ENCODE results near the gene NECAB3.

DNA sequence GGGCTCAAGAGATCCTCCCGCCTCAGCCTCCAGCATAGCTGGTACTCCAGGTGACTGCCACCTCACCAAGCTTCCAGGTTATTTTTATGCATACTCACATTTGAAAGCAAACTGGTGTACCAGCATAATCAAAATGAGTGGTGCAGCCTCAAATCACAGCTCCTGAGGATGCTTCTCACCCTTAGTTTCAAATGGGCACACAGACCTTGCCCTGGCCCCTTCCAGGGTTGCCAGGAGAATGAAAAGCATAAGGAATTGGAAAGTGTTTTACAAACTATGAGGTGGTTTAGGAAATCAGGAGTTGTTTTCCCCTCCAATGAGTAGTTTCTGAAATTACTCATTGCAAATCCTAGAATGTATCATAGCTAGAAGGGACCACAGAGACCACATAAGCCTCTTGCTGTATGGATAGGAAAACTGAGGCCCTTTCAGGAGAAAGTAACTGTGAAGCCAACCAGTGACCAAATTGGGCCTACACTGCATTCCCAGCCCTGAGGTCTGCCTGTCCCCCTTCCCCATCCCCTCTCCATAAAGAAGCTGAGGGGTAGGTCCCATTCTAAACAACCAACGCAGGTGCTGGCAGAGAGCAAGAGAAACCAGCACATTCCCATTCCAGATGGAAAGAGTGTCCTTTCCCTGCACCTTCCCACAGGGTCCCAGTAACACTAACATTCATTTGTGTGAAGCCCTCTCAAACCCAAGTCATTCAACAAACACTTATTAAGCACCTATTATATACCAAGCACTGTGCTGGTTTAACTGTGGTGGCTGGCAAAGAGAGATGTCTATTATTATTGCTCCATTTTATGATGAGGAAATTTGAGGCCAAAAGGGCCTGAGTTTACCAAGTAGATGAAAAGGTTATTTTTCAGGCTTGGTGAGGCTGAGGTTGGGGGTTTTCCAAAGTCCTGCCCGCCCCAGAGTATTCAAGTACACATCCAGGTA is 14.0 kb upstream of the NECAB3 start:
- TF ChIP-seq, protein P1, sequence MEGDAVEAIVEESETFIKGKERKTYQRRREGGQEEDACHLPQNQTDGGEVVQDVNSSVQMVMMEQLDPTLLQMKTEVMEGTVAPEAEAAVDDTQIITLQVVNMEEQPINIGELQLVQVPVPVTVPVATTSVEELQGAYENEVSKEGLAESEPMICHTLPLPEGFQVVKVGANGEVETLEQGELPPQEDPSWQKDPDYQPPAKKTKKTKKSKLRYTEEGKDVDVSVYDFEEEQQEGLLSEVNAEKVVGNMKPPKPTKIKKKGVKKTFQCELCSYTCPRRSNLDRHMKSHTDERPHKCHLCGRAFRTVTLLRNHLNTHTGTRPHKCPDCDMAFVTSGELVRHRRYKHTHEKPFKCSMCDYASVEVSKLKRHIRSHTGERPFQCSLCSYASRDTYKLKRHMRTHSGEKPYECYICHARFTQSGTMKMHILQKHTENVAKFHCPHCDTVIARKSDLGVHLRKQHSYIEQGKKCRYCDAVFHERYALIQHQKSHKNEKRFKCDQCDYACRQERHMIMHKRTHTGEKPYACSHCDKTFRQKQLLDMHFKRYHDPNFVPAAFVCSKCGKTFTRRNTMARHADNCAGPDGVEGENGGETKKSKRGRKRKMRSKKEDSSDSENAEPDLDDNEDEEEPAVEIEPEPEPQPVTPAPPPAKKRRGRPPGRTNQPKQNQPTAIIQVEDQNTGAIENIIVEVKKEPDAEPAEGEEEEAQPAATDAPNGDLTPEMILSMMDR (IDR thresholded peaks at IDR 0.05), result no peak
- TF ChIP-seq EZH2 (IDR thresholded peaks at IDR 0.05), result no peak
